Glomerular visceral epithelial cell (primary cell): ENCODE measurements around the gene GUCY1A1.

ENCODE experiments used
- DNase-seq: peaks from one replicate; pipeline ENCODE4 v3.0.0-alpha.2; 2016; ENCODE audit errors: extremely low spot score

Gene GUCY1A1

GRCh38 chr4:155659176-155659575, 7.5 kb upstream of the GUCY1A1 start:
- DNase-seq, result no peak

GRCh38 chr4:155660436-155660835, 6.2 kb upstream of the GUCY1A1 start:
- no peak for DNase-seq

- DNase-seq, result no peak
Measured at GRCh38 chr4:155665054-155665453, 1.6 kb upstream of the GUCY1A1 start.

- DNase-seq, result peak; percentile 36
Measured at GRCh38 chr4:155667222-155667567, 547 bp downstream of the GUCY1A1 start.

GRCh38 chr4:155667568-155668511, 1.2 kb downstream of the GUCY1A1 start:
- peak; percentile 50 for DNase-seq

GRCh38 chr4:155668707-155669220, 2.1 kb downstream of the GUCY1A1 start:
- DNase-seq, result no peak

- DNase-seq, result no peak
Measured at GRCh38 chr4:155672342-155672741, 5.7 kb downstream of the GUCY1A1 start.

- no peak for DNase-seq
Measured at GRCh38 chr4:155673453-155673979, 6.9 kb downstream of the GUCY1A1 start.

GRCh38 chr4:155674669-155675071, 8.0 kb downstream of the GUCY1A1 start:
- no peak for DNase-seq

- DNase-seq, result no peak
Measured at GRCh38 chr4:155675709-155676429, 9.2 kb downstream of the GUCY1A1 start.

- DNase-seq, result no peak
Measured at GRCh38 chr4:155676430-155676825, 9.8 kb downstream of the GUCY1A1 start.

GRCh38 chr4:155678011-155678410, 11.4 kb downstream of the GUCY1A1 start:
- no peak for DNase-seq

GRCh38 chr4:155679343-155679742, 12.7 kb downstream of the GUCY1A1 start:
- no peak for DNase-seq

GRCh38 chr4:155681886-155682285, 15.2 kb downstream of the GUCY1A1 start:
- DNase-seq, result no peak

- DNase-seq, result no peak
Measured at GRCh38 chr4:155684423-155684822, 17.8 kb downstream of the GUCY1A1 start.

GRCh38 chr4:155684892-155685541, 18.4 kb downstream of the GUCY1A1 start:
- DNase-seq, result no peak

- no peak for DNase-seq
Measured at GRCh38 chr4:155687380-155687982, 20.8 kb downstream of the GUCY1A1 start.

GRCh38 chr4:155688211-155688610, 21.6 kb downstream of the GUCY1A1 start:
- no peak for DNase-seq

GRCh38 chr4:155688860-155689259, 22.2 kb downstream of the GUCY1A1 start:
- DNase-seq, result no peak

GRCh38 chr4:155690044-155690837, 23.6 kb downstream of the GUCY1A1 start:
- no peak for DNase-seq

- no peak for DNase-seq
Measured at GRCh38 chr4:155692361-155692760, 25.7 kb downstream of the GUCY1A1 start.
